CD4-positive, alpha-beta T cell treated with Interleukin-4 for 4 hours (primary cell): ENCODE data around the gene ELP2.
"Not testable (repeated sequence)": the region's sequence is repeated elsewhere in the genome, so short reads cannot be mapped to it uniquely, and the experiment has no call there.

Experiments used
- DNase-seq: peaks from one replicate; pipeline ENCODE4 v3.0.0-alpha.2; 2020

ELP2 gene

GRCh38 chr18:36129300-36130038, at the start of gene ELP2, which contains the start of gene SLC39A6:
TSS of gene ELP2 (plus strand) at chr18:36129899. CDS start at chr18:36129934, 35 bp downstream.
TSS of gene SLC39A6 (minus strand) at chr18:36129340. CDS start at chr18:36127007, 2,333 bp downstream.
- DNase-seq: peak; percentile 93

DNA sequence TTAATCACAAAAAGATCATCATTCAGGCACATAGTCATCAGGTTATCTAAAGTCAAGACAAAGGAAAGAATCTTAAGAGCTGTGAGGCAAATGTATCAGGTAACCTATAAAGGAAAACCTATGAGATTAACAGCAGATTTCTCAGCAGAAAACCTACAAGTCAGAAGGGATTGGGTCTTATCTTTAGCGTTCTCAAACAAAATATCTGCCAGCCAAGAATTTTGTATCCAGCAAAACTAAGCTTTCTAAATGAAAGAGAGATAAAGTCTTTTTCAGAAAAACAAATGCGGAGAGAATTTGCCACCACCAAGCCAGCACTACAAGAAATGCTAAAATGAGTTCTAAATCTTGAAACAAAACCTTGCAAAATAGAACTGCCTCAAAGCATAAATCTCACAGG, 48.6 kb upstream of the ELP2 start:
- DNase-seq: not testable (repeated sequence)

DNA sequence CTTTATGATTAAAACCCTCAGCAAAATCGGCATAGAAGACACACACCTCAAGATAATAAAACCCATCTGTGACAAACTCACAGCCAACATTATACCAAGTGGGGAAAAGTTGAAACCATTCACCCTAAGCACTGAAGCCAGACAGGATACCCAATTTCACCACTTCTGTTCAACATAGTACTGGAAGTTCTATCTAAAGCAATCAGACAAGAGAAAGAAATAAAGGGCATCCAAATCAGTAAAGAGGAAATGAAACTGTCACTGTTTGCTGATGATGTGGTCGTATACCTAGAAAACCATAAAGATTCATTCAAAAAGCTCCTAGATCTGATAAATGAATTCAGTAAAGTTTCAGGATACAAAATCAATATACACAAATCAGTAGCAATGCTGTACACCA, 46.0 kb upstream of the ELP2 start:
- DNase-seq: no peak

DNA sequence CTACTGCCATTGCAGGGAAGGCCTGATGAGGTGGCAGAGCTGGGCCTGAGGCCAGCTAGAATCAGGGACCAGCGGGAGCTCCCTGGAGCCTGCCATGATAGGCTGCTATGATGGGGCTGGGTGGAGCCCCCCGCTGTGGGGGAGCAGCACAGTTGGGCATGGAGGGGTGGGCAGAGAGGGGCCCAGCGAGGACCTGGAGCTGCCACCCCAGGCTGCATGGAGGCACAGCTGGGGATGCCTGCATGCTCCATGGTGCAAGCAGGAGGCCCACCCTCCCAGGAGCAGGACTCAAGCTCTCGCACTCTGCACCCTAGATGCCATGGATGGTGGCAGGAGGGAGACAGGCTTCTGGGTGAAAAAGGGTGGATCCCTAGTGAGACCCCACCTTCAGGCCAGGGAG, 44.5 kb upstream of the ELP2 start:
- DNase-seq: no peak

- no peak for DNase-seq
These were observed 43.5 kb upstream of the ELP2 start for GRCh38 chr18:36086186-36086585.

- DNase-seq: no peak
These were observed 41.4 kb upstream of the ELP2 start for GRCh38 chr18:36088256-36088655.

GRCh38 chr18:36089001-36089400, 40.7 kb upstream of the ELP2 start:
- DNase-seq: no peak

GRCh38 chr18:36092116-36092515, 37.6 kb upstream of the ELP2 start:
- not testable (repeated sequence) for DNase-seq

DNA sequence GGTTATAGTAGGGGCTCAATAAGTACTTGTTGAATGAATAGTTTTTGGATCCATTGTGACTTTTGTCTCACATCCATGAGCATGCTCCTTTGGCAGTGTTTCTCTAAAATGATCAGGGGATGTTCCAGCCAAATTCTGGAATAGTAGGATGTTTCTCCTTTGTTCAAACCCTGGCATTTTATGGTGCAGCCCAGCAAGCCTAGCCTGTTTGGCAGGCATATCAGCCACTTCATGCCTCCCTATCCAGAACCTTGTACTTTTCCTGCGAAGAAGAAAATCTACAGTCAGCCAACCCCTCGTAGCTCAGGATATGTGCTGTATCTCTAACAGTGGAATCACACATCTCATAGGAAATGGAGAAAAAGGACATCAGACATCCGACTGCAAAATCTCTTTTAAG, 35.3 kb upstream of the ELP2 start:
- no peak for DNase-seq

DNA sequence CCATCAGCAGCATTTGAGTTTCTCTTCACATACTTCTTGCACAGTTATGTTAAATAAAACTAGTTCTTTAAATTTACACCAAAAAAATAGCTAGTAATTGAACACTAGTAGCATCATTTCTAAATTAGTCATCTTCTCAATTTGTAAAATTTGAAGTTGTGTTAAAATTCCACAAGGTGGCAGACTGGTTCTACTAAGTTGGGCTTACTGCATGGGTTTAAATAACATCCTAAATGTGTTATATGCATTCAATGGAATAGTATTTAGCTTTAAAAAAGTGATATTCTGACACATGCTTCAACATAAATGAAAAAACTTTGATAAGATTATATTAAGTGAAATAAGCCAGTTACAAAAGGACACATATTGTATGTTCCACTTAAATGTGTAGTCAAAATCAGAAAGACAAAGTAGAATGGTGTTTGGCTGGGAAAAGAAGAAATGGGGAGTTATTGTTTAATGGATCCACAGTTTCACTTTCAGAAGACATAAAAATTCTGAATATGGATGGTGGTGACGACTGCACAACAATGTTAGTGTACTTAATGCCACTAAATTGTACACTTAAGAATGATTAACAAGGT, 33.7 kb upstream of the ELP2 start:
- peak; percentile 57 for DNase-seq

DNA sequence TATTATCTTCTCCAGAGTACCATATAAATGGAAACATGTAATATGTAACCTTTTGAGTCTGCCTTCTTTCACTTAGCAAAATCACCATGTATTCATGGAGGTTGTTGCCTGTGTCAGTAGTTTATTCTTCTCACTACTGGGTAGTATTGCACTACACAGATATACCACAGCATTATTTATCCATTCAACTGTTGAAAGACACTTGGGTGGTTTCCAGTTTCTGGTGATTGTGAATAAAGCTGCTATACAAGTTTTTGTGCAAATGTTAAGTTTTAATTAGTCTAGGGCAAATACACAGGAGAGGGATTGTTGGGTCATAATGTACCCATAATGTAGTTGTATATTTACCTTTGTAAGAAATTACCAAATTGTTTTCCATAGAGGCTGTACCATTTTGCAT, 32.7 kb upstream of the ELP2 start:
- DNase-seq: no peak

- DNase-seq: no peak
These were observed 30.4 kb upstream of the ELP2 start for GRCh38 chr18:36099311-36099710.

DNA sequence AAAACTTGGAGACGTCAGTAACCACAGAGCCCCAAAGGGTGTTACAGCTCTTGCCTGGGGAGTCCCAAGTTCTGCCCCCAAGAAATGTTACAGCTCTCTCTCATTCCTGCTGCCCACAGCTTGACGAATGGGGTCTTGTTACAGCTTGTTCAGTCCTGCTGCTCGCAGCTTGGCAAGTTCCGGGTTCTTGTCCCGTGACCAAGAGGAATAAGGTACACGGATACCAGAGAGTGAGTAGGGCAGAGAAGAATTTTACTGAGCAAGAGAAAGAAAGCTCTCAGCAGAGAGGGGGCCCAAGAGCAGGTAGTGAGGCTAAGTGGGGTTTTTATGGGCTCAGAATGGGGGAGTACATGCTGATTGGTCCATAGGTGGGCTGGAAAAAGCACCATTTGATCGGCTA, 27.8 kb upstream of the ELP2 start:
- DNase-seq: no peak

DNA sequence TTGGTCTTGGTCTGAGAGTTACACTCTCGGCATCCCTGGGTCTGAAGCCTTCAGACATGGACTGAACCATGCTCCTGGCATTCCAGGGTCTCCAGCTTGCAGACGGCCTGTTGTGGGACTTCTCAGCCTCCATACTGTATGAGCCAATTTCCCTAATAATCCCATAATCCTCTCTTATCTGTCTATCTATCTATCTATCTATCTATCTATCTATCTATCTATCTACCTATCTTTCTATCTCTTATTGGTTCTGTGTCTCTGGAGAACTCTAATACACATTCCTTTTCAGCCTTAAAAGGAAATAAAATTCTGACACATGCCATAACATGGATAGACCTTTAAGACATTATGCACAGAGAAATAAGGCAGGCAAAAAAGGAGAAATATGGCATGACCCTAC, 24.9 kb upstream of the ELP2 start:
- DNase-seq: no peak

- no peak for DNase-seq
These were observed 22.2 kb upstream of the ELP2 start for GRCh38 chr18:36107477-36107876.

DNA sequence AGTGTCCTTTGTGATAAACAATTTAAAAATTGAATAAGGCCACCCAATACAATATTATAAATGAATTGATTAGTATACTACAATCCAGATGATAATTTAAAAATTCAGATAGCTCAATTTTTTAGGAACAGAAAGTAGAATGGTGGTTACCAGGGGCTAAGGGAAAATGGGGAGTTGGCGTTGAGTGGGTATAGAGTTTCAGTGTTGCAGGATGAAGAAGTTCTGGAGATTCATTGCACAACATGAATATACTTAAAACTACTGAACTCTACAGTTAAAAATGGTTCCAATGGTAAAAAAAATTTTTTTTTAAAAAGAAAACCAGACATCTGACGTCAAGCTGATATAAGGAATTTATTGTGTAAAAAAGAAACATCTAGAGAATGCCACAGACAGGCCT, 21.5 kb upstream of the ELP2 start:
- no peak for DNase-seq

DNA sequence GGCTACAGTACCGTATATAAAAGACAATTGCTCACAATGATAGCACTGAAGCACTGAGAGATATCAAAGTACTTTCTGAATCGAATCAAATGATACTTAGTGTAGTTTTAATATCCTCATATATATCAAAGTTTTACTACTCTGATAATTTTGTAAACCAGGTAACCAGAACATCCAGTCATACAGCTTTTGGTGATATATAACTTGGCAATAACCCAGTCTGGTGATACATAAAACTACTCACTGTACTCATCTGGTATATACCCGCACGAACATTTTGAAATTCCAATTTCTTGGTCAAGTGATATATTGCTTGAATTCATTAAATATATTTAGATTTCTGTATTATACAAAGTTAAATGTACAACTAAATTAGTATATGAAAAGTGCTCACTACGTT, 21.1 kb upstream of the ELP2 start:
- no peak for DNase-seq

GRCh38 chr18:36109737-36110136, 20.0 kb upstream of the ELP2 start:
- no peak for DNase-seq

DNA sequence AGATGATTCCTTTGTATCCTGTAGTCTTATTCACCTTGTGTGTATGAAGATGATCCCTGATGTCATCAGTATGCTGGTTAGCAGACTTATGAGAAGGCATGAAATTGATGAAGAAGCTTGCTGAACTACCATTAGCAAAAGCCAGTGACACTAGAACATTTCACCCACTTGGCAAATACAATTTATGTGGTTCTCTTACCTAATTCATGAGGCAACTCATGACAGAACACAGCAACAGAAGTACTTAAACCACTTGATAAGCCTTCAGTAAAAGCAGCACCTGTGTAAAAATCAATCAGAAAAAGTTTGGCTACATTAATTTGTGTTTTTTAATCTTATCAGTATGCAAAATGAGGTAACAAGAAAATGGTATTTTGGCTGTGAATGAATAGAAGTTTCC, 17.4 kb upstream of the ELP2 start:
- no peak for DNase-seq

- no peak for DNase-seq
These were observed 15.4 kb upstream of the ELP2 start for GRCh38 chr18:36114251-36114650.

DNA sequence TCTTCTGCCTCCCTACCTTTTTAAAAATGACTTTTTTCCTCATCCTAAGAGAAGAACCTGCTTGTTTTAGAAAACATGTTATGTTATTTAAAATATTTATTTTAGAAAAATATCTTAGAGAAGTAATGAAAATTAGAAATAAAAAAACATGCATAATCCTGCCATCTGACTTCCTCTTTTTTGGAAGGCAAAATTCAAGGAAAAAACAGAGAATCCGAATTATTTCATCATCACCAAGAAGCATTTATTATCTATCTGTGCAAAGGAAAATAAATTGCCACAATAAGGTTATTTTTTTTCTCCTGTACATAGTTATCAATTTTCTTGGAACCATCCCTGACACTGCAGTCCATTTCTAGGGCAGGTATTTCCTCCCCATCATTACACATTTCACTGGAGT, 15.0 kb upstream of the ELP2 start:
- no peak for DNase-seq

GRCh38 chr18:36116771-36117170, 12.9 kb upstream of the ELP2 start:
- not testable (repeated sequence) for DNase-seq

DNA sequence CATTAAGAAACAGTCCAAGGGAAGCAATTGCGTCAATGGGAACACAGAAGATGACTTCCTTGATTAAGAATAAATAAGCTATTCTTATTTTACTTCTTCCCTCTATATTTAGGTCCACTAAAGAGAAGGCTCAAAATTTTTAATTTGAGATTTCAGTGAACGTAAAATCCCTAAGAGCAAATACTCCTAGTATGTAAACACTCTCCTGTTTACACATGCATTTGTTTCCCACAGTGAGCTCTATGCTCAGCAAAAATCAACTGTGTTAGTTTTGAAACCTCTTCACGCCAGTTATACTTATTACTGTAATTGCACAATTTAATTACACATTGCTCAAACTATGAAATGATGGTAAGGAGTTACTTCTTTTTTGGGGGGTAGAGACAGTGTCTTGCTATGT, 9.4 kb upstream of the ELP2 start:
- no peak for DNase-seq

DNA sequence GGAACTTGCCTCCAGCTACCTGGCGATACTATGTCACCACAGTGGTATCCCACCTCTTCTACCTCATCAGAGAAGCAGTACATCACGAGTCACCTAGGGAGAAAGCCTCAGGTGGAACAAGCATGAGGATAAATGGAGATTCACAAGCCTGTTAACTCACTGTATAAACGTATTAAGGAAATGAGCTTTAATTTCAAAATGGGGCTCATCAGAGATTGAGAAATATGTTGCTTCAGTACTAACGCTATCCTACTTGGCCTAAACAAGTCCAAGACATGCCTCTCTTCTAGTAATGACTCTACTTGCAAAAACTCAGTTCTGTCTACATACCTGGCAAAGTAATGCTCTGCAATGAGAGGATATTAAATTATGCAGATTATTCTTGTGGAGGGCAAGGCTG, 4.9 kb upstream of the ELP2 start:
- no peak for DNase-seq

- DNase-seq: no peak
These were observed 3.0 kb upstream of the ELP2 start for GRCh38 chr18:36126668-36127067.
